GM13976 (cell line): Measurements from ENCODE around the gene KIF18A.

Experiments
- DNase-seq: peaks from one replicate; pipeline ENCODE4 v3.0.0; 2012; ENCODE audit warnings: low spot score
- CTCF ChIP-seq: IDR thresholded peaks from 2 replicates; pipeline ENCODE4 v1.5.1; 2012; ENCODE audit warnings: borderline replicate concordance, mild to moderate bottlenecking; ENCODE audit not compliant: insufficient read depth; ENCODE audit errors: extremely low read depth, missing control alignments, control extremely low read depth
- in situ Hi-C: fragments of 300-500 bp; cut with MboI; formaldehyde crosslinking; loops from one replicate; pipeline ENCODE4 v1.12.0; 2022; ENCODE audit warnings: low sequenced_read_pairs, mixed read lengths, inconsistent platforms; ENCODE audit not compliant: unreplicated experiment

KIF18A gene

GRCh38 chr11:27973851-27974536 lies 134.0 kb downstream of the KIF18A start:
- no peak for DNase-seq
- in situ Hi-C loops = no loop called here

GRCh38 chr11:27972522-27973170 lies 135.3 kb downstream of the KIF18A start:
- no peak for DNase-seq
- TF ChIP-seq CTCF = no peak
- in situ Hi-C loops = no loop called here

More at GRCh38 chr11:27973851-27974536, 134.0 kb downstream of the KIF18A start:
- TF ChIP-seq CTCF = no peak

GRCh38 chr11:27971171-27971570 lies 136.8 kb downstream of the KIF18A start:
- DNase-seq = no peak
- in situ Hi-C loops = no loop called here
- TF ChIP-seq CTCF = no peak
